GM19193 (cell line): ENCODE results near the gene AHSA1.

Source experiments
- POLR2A ChIP-seq: IDR thresholded peaks from 4 replicates; pipeline ENCODE4 v1.6.1; 2011; ENCODE audit not compliant: insufficient read depth, insufficient read length; ENCODE audit errors: extremely low read depth

Gene AHSA1

GRCh38 chr14:77467801-77468200, 9.9 kb downstream of the AHSA1 start:
- no peak for TF ChIP-seq POLR2A

- TF ChIP-seq POLR2A = no peak
These were observed 11.2 kb downstream of the AHSA1 start for GRCh38 chr14:77469067-77469505.

- no peak for TF ChIP-seq POLR2A
These were observed 11.6 kb downstream of the AHSA1 start for GRCh38 chr14:77469539-77469938.

GRCh38 chr14:77470224-77470870, 12.5 kb downstream of the AHSA1 start:
- no peak for TF ChIP-seq POLR2A

- TF ChIP-seq POLR2A = no peak
These were observed 16.0 kb downstream of the AHSA1 start for GRCh38 chr14:77473921-77474320.

- no peak for TF ChIP-seq POLR2A
These were observed 16.7 kb downstream of the AHSA1 start for GRCh38 chr14:77474479-77475177.

GRCh38 chr14:77475432-77476115, 17.7 kb downstream of the AHSA1 start:
- no peak for TF ChIP-seq POLR2A

GRCh38 chr14:77478029-77478428, 20.1 kb downstream of the AHSA1 start:
- TF ChIP-seq POLR2A = no peak

- TF ChIP-seq POLR2A = no peak
These were observed 20.9 kb downstream of the AHSA1 start for GRCh38 chr14:77478796-77479195.

GRCh38 chr14:77482422-77482821, 24.5 kb downstream of the AHSA1 start:
- no peak for TF ChIP-seq POLR2A

- TF ChIP-seq POLR2A = no peak
These were observed 27.4 kb downstream of the AHSA1 start for GRCh38 chr14:77485256-77485655.

- no peak for TF ChIP-seq POLR2A
These were observed 28.2 kb downstream of the AHSA1 start for GRCh38 chr14:77485901-77486678.

GRCh38 chr14:77488558-77488957, 30.7 kb downstream of the AHSA1 start:
- TF ChIP-seq POLR2A = no peak

- no peak for TF ChIP-seq POLR2A
These were observed 31.1 kb downstream of the AHSA1 start for GRCh38 chr14:77489041-77489440.
